Activated T-helper 2 cell treated with anti-CD3 and anti-CD28 coated beads, Interferon-gamma antibody, Interleukin-2, Interleukin-4, amounts not matched to agents 10 μg/mL and 5 μg/mL and 100 μg/mL, durations not matched to agents 14 hours and 24 hours and 36 hours (primary cell): Measurements from ENCODE around the gene NUSAP1. TPM values are rescaled to one million over a fixed set of nuclear protein-coding genes. Genes with fewer than 3 reads are reported as not detected.
"Not testable (repeated sequence)": the region's sequence is repeated elsewhere in the genome, so short reads cannot be mapped to it uniquely, and the experiment has no call there.

Source experiments
- DNase-seq: peaks from one replicate; pipeline ENCODE4 v3.0.0; 2021; ENCODE audit warnings: low spot score
- H3K27ac Mint-ChIP-seq: one replicate; pipeline ENCODE4 v1.8.0; 2021; ENCODE audit warnings: mixed read lengths
- H3K27me3 Mint-ChIP-seq: one replicate; pipeline ENCODE4 v1.8.0; 2021; ENCODE audit warnings: low read depth, mixed read lengths
- H3K36me3 Mint-ChIP-seq: one replicate; pipeline ENCODE4 v1.8.0; 2021; ENCODE audit warnings: low read depth, mixed read lengths
- H3K4me1 Mint-ChIP-seq: one replicate; pipeline ENCODE4 v1.8.0; 2021; ENCODE audit warnings: low read depth, mixed read lengths
- H3K4me3 Mint-ChIP-seq: one replicate; pipeline ENCODE4 v1.8.0; 2021; ENCODE audit warnings: low read depth, mild to moderate bottlenecking, moderate library complexity, mixed read lengths
- H3K9me3 Mint-ChIP-seq: one replicate; pipeline ENCODE4 v1.8.0; 2021; ENCODE audit warnings: mixed read lengths
- intact Hi-C: fragments of 100-400 bp; cut with micrococcal nuclease; formaldehyde crosslinking; loops from one replicate; pipeline ENCODE4 v1.15.1; 2023
- total RNA-seq: library from RNA; stranded (reverse); gene quantifications from 2 replicates; pipeline ENCODE4 v1.2.3, GENCODE V29; 2022

NUSAP1 gene
- total RNA-seq, 1 donor from 2014 or later, result 154 TPM

GRCh38 chr15:41337631-41338522, 5.2 kb downstream of the NUSAP1 start:
- peaks cover 41% of the 10 kb centered on the region for H3K4me1 Mint-ChIP-seq
- DNase-seq, result no peak
- intact Hi-C loops, result loop anchor here (10.0 kb wide), 1 partner anchor 433 kb away; no protein-coding TSS in a partner anchor
- peaks cover 59% of the 10 kb centered on the region for H3K36me3 Mint-ChIP-seq
- no peaks in the 10 kb centered on the region for H3K9me3 Mint-ChIP-seq
- peak overlapping the region; percentile 72 for H3K27ac Mint-ChIP-seq
- no peaks in the 10 kb centered on the region for H3K27me3 Mint-ChIP-seq
- H3K4me3 Mint-ChIP-seq, result peak overlapping the region; percentile 51

GRCh38 chr15:41340189-41340695, 7.6 kb downstream of the NUSAP1 start:
- H3K9me3 Mint-ChIP-seq, result no peaks in the 10 kb centered on the region

GRCh38 chr15:41341519-41341918, 8.8 kb downstream of the NUSAP1 start:
- H3K36me3 Mint-ChIP-seq, result peaks cover 73% of the 10 kb centered on the region
- intact Hi-C loops, result no loop called here
- peaks cover 32% of the 10 kb centered on the region for H3K4me1 Mint-ChIP-seq
- no peak for DNase-seq
- H3K27me3 Mint-ChIP-seq, result no peaks in the 10 kb centered on the region
- no peaks in the 10 kb centered on the region for H3K9me3 Mint-ChIP-seq
- H3K27ac Mint-ChIP-seq, result peak overlapping the region; percentile 2
- no peak overlapping the region for H3K4me3 Mint-ChIP-seq

More at GRCh38 chr15:41340189-41340695, 7.6 kb downstream of the NUSAP1 start:
- intact Hi-C loops, result no loop called here
- Mint-ChIP-seq H3K4me1 (peaks cover 35% of the 10 kb centered on the region), H3K4me3 (no peak overlapping the region), H3K27ac (peak overlapping the region; percentile 18), H3K27me3 (no peaks in the 10 kb centered on the region), H3K36me3 (peaks cover 65% of the 10 kb centered on the region)
- no peak for DNase-seq

GRCh38 chr15:41347236-41347635, 14.6 kb downstream of the NUSAP1 start:
- no peak for DNase-seq
- Mint-ChIP-seq H3K9me3 (no peaks in the 10 kb centered on the region), H3K4me1 (no peaks in the 10 kb centered on the region), H3K36me3 (peaks cover 74% of the 10 kb centered on the region), H3K27me3 (no peaks in the 10 kb centered on the region), H3K4me3 (no peak overlapping the region), H3K27ac (no peak overlapping the region)
- intact Hi-C loops, result no loop called here

- Mint-ChIP-seq H3K9me3 (no peaks in the 10 kb centered on the region), H3K36me3 (peaks cover 75% of the 10 kb centered on the region), H3K27ac (no peak overlapping the region), H3K4me3 (no peak overlapping the region), H3K4me1 (no peaks in the 10 kb centered on the region), H3K27me3 (no peaks in the 10 kb centered on the region)
- intact Hi-C loops, result no loop called here
- DNase-seq, result no peak
These were observed 17.5 kb downstream of the NUSAP1 start for GRCh38 chr15:41350057-41350717.

GRCh38 chr15:41354371-41354770, 21.7 kb downstream of the NUSAP1 start:
- intact Hi-C loops, result no loop called here
- Mint-ChIP-seq H3K36me3 (peaks cover 71% of the 10 kb centered on the region), H3K4me1 (no peaks in the 10 kb centered on the region), H3K9me3 (no peaks in the 10 kb centered on the region), H3K4me3 (no peak overlapping the region), H3K27ac (no peak overlapping the region), H3K27me3 (no peaks in the 10 kb centered on the region)
- no peak for DNase-seq

- Mint-ChIP-seq H3K9me3 (no peaks in the 10 kb centered on the region), H3K4me1 (no peaks in the 10 kb centered on the region), H3K4me3 (no peak overlapping the region), H3K27me3 (no peaks in the 10 kb centered on the region), H3K27ac (no peak overlapping the region), H3K36me3 (peaks cover 72% of the 10 kb centered on the region)
- intact Hi-C loops, result no loop called here
- DNase-seq, result no peak
These were observed 34.7 kb downstream of the NUSAP1 start for GRCh38 chr15:41367418-41367817.

- H3K9me3 Mint-ChIP-seq, result no peaks in the 10 kb centered on the region
- intact Hi-C loops, result no loop called here
- DNase-seq, result no peak
- no peaks in the 10 kb centered on the region for H3K27me3 Mint-ChIP-seq
- no peaks in the 10 kb centered on the region for H3K4me1 Mint-ChIP-seq
- H3K4me3 Mint-ChIP-seq, result no peak overlapping the region
- peaks cover 68% of the 10 kb centered on the region for H3K36me3 Mint-ChIP-seq
- no peak overlapping the region for H3K27ac Mint-ChIP-seq
These were observed 45.3 kb downstream of the NUSAP1 start for GRCh38 chr15:41377978-41378377.

- H3K4me3 Mint-ChIP-seq, intact Hi-C loops, H3K27ac Mint-ChIP-seq, DNase-seq, H3K27me3 Mint-ChIP-seq, H3K9me3 Mint-ChIP-seq, H3K4me1 Mint-ChIP-seq: not testable (repeated sequence)
- H3K36me3 Mint-ChIP-seq, result peaks cover 34% of the 10 kb centered on the region
These were observed 51.5 kb downstream of the NUSAP1 start for GRCh38 chr15:41383974-41384749.

GRCh38 chr15:41387646-41388045, 55.0 kb downstream of the NUSAP1 start:
- Mint-ChIP-seq H3K27ac (no peak overlapping the region), H3K27me3 (no peaks in the 10 kb centered on the region), H3K9me3 (no peaks in the 10 kb centered on the region), H3K36me3 (peaks cover 16% of the 10 kb centered on the region), H3K4me3 (no peak overlapping the region), H3K4me1 (no peaks in the 10 kb centered on the region)
- intact Hi-C loops, result no loop called here
- DNase-seq, result no peak

GRCh38 chr15:41392659-41393058, 60.0 kb downstream of the NUSAP1 start:
- peaks cover 11% of the 10 kb centered on the region for H3K4me1 Mint-ChIP-seq
- intact Hi-C loops, result no loop called here
- DNase-seq, result no peak

GRCh38 chr15:41394924-41395323, 62.2 kb downstream of the NUSAP1 start:
- intact Hi-C loops, result no loop called here
- no peak for DNase-seq
- Mint-ChIP-seq H3K27ac (peak overlapping the region; percentile 54), H3K36me3 (peaks cover 27% of the 10 kb centered on the region), H3K27me3 (no peaks in the 10 kb centered on the region), H3K4me3 (no peak overlapping the region), H3K4me1 (peaks cover 11% of the 10 kb centered on the region), H3K9me3 (no peaks in the 10 kb centered on the region)

More at GRCh38 chr15:41392659-41393058, 60.0 kb downstream of the NUSAP1 start:
- Mint-ChIP-seq H3K27ac (no peak overlapping the region), H3K36me3 (peaks cover 33% of the 10 kb centered on the region), H3K4me3 (no peak overlapping the region), H3K27me3 (no peaks in the 10 kb centered on the region), H3K9me3 (no peaks in the 10 kb centered on the region)
